Endothelial cell of umbilical vein (primary cell): ENCODE measurements around the gene FOXJ3. TPM values are rescaled to one million over a fixed set of nuclear protein-coding genes. Genes with fewer than 3 reads are reported as not detected.

Experiments used
- BruUV-seq: library from RNA; stranded (reverse); fragments of 400-500 nt; replicated peaks from 2 replicates; lab custom pipeline; 2021; lab: Mats Ljungman, UMichigan
- CTCF ChIA-PET: fragments of 300-600, 350-600 bp; sonication (Branson Sonifier 250); formaldehyde crosslinking; loops from one replicate; lab custom pipeline; 2021; ENCODE audit warnings: antibody characterized with exemption, inconsistent platforms; lab: Charles Lee
- POLR2A ChIA-PET: fragments of 300-600, 350-600 bp; sonication (Branson Sonifier 250); formaldehyde crosslinking; loops from one replicate; lab custom pipeline; 2021; ENCODE audit warnings: antibody characterized with exemption, inconsistent platforms; lab: Charles Lee
- DNase-seq: peaks from one replicate; pipeline ENCODE4 v3.0.0-alpha.2; 2011; ENCODE audit warnings: low read depth, low spot score
- FAIRE-seq: peaks from 2 replicates; lab custom pipeline; 2011; peaks lifted over from hg19 to GRCh38; lab: Jason Lieb, UNC
- H2AFZ ChIP-seq: 2 replicates; pipeline ENCODE4 v1.6.0; 2012; ENCODE audit warnings: low read depth, low read length, control low read depth, inconsistent platforms
- H3K27ac ChIP-seq: 2 replicates; pipeline ENCODE4 v1.5.1; 2011; ENCODE audit warnings: low read depth, mild to moderate bottlenecking, control low read depth, low read length, moderate library complexity; ENCODE audit not compliant: insufficient read depth
- H3K27me3 ChIP-seq, 2 experiments: 2 replicates each; pipeline versions ENCODE4 v1.6.0 to v1.6.1; 2011; ENCODE audit warnings: low read length in 2 of 2, mixed read lengths in 1 of 2; ENCODE audit not compliant: control insufficient read depth in 2 of 2, insufficient read depth in 2 of 2
- H3K36me3 ChIP-seq, 2 experiments: 2 replicates in 1 of 2; 3 replicates in 1 of 2; pipeline ENCODE4 v1.5.1; 2011; ENCODE audit warnings: low read length in 2 of 2, mild to moderate bottlenecking in 1 of 2, moderate library complexity in 1 of 2; ENCODE audit not compliant: control insufficient read depth in 2 of 2, insufficient read depth in 2 of 2; ENCODE audit errors: extremely low read depth in 1 of 2
- H3K4me1 ChIP-seq: 3 replicates; pipeline ENCODE4 v1.5.1; 2011; ENCODE audit warnings: mild to moderate bottlenecking, low read length; ENCODE audit not compliant: control insufficient read depth, insufficient read depth; ENCODE audit errors: extremely low read depth
- H3K4me2 ChIP-seq: 2 replicates; pipeline ENCODE4 v1.6.1; 2011; ENCODE audit warnings: low read length, control low read depth, mixed read lengths; ENCODE audit not compliant: insufficient read depth
- H3K4me3 ChIP-seq, 3 experiments: fragments of 200-600 bp in 1 of 3; sonication (generic), shearing (Covaris generic) in 1 of 3; replicated peaks in 1 of 3; 2 replicates each; pipeline ENCODE4 v1.5.1; 2011 to 2016; ENCODE audit warnings: control low read depth in 3 of 3, low read length in 3 of 3, mild to moderate bottlenecking in 2 of 3, inconsistent platforms in 1 of 3, low read depth in 1 of 3, moderate library complexity in 1 of 3; ENCODE audit not compliant: insufficient read depth in 1 of 3
- H3K79me2 ChIP-seq: 2 replicates; pipeline ENCODE4 v1.6.0; 2012; ENCODE audit warnings: low read length, inconsistent platforms; ENCODE audit not compliant: control insufficient read depth, insufficient read depth
- H3K9ac ChIP-seq: replicated peaks from 2 replicates; pipeline ENCODE3; 2011; ENCODE audit warnings: low read length, control low read depth; ENCODE audit not compliant: insufficient read depth; ENCODE audit errors: extremely low read depth
- H3K9me1 ChIP-seq: replicated peaks from 3 replicates; pipeline ENCODE4 v1.6.0; 2011; ENCODE audit warnings: mild to moderate bottlenecking, low read length; ENCODE audit not compliant: control insufficient read depth, insufficient read depth; ENCODE audit errors: extremely low read depth
- H3K9me3 ChIP-seq: replicated peaks from 2 replicates; pipeline ENCODE4 v1.5.1; 2012; ENCODE audit warnings: low read length, inconsistent platforms; ENCODE audit not compliant: control insufficient read depth, insufficient read depth
- H4K20me1 ChIP-seq: replicated peaks from 2 replicates; pipeline ENCODE3; 2011; ENCODE audit warnings: mild to moderate bottlenecking, low read length; ENCODE audit not compliant: control insufficient read depth, insufficient read depth; ENCODE audit errors: extremely low read depth
- CTCF ChIP-seq, 2 donors: IDR thresholded peaks; 1 replicate in 1 of 2; 2 replicates in 1 of 2; pipeline ENCODE4 v1.5.1; 2011; ENCODE audit warnings: low read length in 2 of 2, mild to moderate bottlenecking in 2 of 2, moderate library complexity in 2 of 2, control low read depth in 1 of 2, inconsistent platforms in 1 of 2, low read depth in 1 of 2; ENCODE audit not compliant: insufficient read depth in 1 of 2; ENCODE audit errors: extremely low read depth in 1 of 2
- EZH2 ChIP-seq: IDR thresholded peaks from 2 replicates; pipeline ENCODE4 v1.6.1; 2012; ENCODE audit warnings: borderline replicate concordance, low read depth, mild to moderate bottlenecking, moderate library complexity, low read length, inconsistent platforms; ENCODE audit not compliant: severe bottlenecking
- FOS ChIP-seq: IDR thresholded peaks from 2 replicates; pipeline ENCODE4 v1.6.1; 2011; ENCODE audit warnings: mild to moderate bottlenecking, low read length, moderate library complexity, borderline replicate concordance; ENCODE audit not compliant: insufficient read depth
- GATA2 ChIP-seq: IDR thresholded peaks from 2 replicates; pipeline ENCODE4 v1.7.0; 2011; ENCODE audit warnings: low read depth, mild to moderate bottlenecking, moderate library complexity, mixed read lengths, low read length; ENCODE audit not compliant: insufficient read length, insufficient read depth
- JUN ChIP-seq: IDR thresholded peaks from 2 replicates; pipeline ENCODE4 v1.6.1; 2011; ENCODE audit warnings: borderline replicate concordance, low read depth; ENCODE audit not compliant: insufficient read length, insufficient read depth
- MAX ChIP-seq: IDR thresholded peaks from 2 replicates; pipeline ENCODE4 v1.6.1; 2011; ENCODE audit not compliant: insufficient read depth, insufficient read length
- MYC ChIP-seq: IDR thresholded peaks from one replicate; pipeline ENCODE4 v1.6.1; 2011; ENCODE audit warnings: mild to moderate bottlenecking, low read depth, low read length
- POLR2A ChIP-seq: IDR thresholded peaks from 2 replicates; pipeline ENCODE4 v1.6.1; 2012; ENCODE audit warnings: low read depth, mild to moderate bottlenecking, control low read depth, low read length
- POLR2AphosphoS5 ChIP-seq: IDR thresholded peaks from 2 replicates; pipeline ENCODE4 v1.6.1; 2012; ENCODE audit warnings: low read depth, mild to moderate bottlenecking, control low read depth, low read length, moderate library complexity; ENCODE audit not compliant: insufficient read depth
- dilution Hi-C: fragments of 300-500 bp; cut with MboI; formaldehyde crosslinking; loops from one replicate; pipeline ENCODE4 v1.15.0; 2019; ENCODE audit warnings: low sequenced_read_pairs; ENCODE audit not compliant: extremely low pct_ligation_motif_present
- intact Hi-C: fragments of 100-400 bp; cut with micrococcal nuclease; formaldehyde crosslinking; loops from one replicate; pipeline ENCODE4 v1.10.0; 2022
- polyA plus RNA-seq, 4 experiments: library from polyadenylated mRNA; depleted of rRNA in 3 of 4; stranded (reverse) in 3 of 4; unstranded in 1 of 4; fragments of >200 nt; gene quantifications; 2 replicates each; pipeline versions ENCODE4 v1.2.1 to v1.2.3, GENCODE V29; 2011 to 2012; ENCODE audit warnings: missing spikeins in 1 of 4
- total RNA-seq: library from RNA; stranded (reverse); gene quantifications from 2 replicates; pipeline ENCODE4 v1.2.3, GENCODE V29; 2021

Gene FOXJ3
- total and polyA plus RNA-seq, 2 donors (not counting 3 experiments of a cell fraction or from before 2014, with no cell fraction given) = 34.7 to 38.8 TPM

GRCh38 chr1:42228938-42229337, 106.1 kb downstream of the FOXJ3 start:
- peaks cover 20% of the 10 kb centered on the region for H3K79me2 ChIP-seq
- dilution Hi-C loops = no loop called here
- no peak overlapping the region for H3K4me2 ChIP-seq
- DNase-seq (no peak), FAIRE-seq (no peak)
- H3K27me3 ChIP-seq = no peaks in the 10 kb centered on the region
- ChIA-PET POLR2A (no interaction called here), CTCF (interaction anchor here (1.7 kb wide), 1 partner anchor 28 kb away, joined by 3 read pairs; no protein-coding TSS in a partner anchor)
- no peak overlapping the region for H3K27ac ChIP-seq
- intact Hi-C loops = no loop called here
- H2AFZ ChIP-seq = no peak overlapping the region
- no peaks in the 10 kb centered on the region for H3K9me3 ChIP-seq
- no peaks in the 10 kb centered on the region for H3K36me3 ChIP-seq
- no TSS peak for BruUV-seq
- H4K20me1 ChIP-seq = no peaks in the 10 kb centered on the region
- TF ChIP-seq JUN (no peak), POLR2AphosphoS5 (no peak), GATA2 (no peak), CTCF (IDR thresholded peaks at IDR 0.05; ENCODE audit: extremely low read depth in 1 of 2, insufficient read depth in 1 of 2, low read depth in 1 of 2, low read length in 2 of 2) (no peak), POLR2A (no peak), MYC (no peak), FOS (no peak), EZH2 (no peak), MAX (no peak)
- no peak overlapping the region for H3K4me3 ChIP-seq
- H3K9me1 ChIP-seq = no peaks in the 10 kb centered on the region
- H3K9ac ChIP-seq = no peak overlapping the region
- H3K4me1 ChIP-seq = no peaks in the 10 kb centered on the region
